Loucy (cell line): Measurements from ENCODE around the gene LYZL4.

Experiments
- H2AFZ ChIP-seq: fragments of 200-600 bp; sonication (generic); 2 replicates; pipeline ENCODE4 v1.6.0; 2016; ENCODE audit warnings: antibody characterized with exemption, mild to moderate bottlenecking, low read length, moderate library complexity
- H3F3A ChIP-seq: fragments of 200-600 bp; 2 replicates; pipeline ENCODE4 v1.6.0; 2016; ENCODE audit warnings: antibody characterized with exemption, low read depth, mild to moderate bottlenecking
- H3K27me3 ChIP-seq: fragments of 200-600 bp; sonication (generic); 2 replicates; pipeline ENCODE4 v1.6.1; 2014; ENCODE audit warnings: low read length, mild to moderate bottlenecking; ENCODE audit not compliant: insufficient read depth, poor library complexity, severe bottlenecking
- H3K36me3 ChIP-seq: fragments of 200-600 bp; sonication (generic); 2 replicates; pipeline ENCODE4 v1.6.1; 2016; ENCODE audit warnings: low read length; ENCODE audit not compliant: insufficient read depth
- H3K4me1 ChIP-seq: fragments of 200-600 bp; sonication (generic); 2 replicates; pipeline ENCODE4 v1.5.1; 2014; ENCODE audit warnings: low read length, mild to moderate bottlenecking; ENCODE audit not compliant: insufficient read depth, poor library complexity, severe bottlenecking
- H3K4me2 ChIP-seq: fragments of 200-600 bp; sonication (generic); 2 replicates; pipeline ENCODE4 v1.6.0; 2014; ENCODE audit warnings: antibody characterized with exemption, low read length, low read depth, mild to moderate bottlenecking; ENCODE audit not compliant: poor library complexity, severe bottlenecking
- H3K4me3 ChIP-seq: fragments of 200-600 bp; sonication (generic); 2 replicates; pipeline ENCODE4 v1.5.1; 2014; ENCODE audit warnings: low read length, mild to moderate bottlenecking, mixed read lengths; ENCODE audit not compliant: poor library complexity, severe bottlenecking
- H3K79me2 ChIP-seq: fragments of 200-600 bp; sonication (generic); 2 replicates; pipeline ENCODE4 v1.6.1; 2014; ENCODE audit warnings: low read length; ENCODE audit not compliant: insufficient read depth
- H3K9ac ChIP-seq: fragments of 200-600 bp; sonication (generic); 2 replicates; pipeline ENCODE4 v1.6.0; 2014; ENCODE audit warnings: mild to moderate bottlenecking, low read depth, low read length, moderate library complexity; ENCODE audit not compliant: poor library complexity, severe bottlenecking
- H3K9me2 ChIP-seq: fragments of 200-600 bp; sonication (generic); replicated peaks from 2 replicates; pipeline ENCODE4 v1.6.1; 2016; ENCODE audit warnings: low read depth, low read length, mixed read lengths
- H3K9me3 ChIP-seq: fragments of 200-600 bp; sonication (generic); 2 replicates; pipeline ENCODE4 v1.6.1; 2014; ENCODE audit warnings: mild to moderate bottlenecking, antibody characterized with exemption, low read length, low read depth; ENCODE audit not compliant: insufficient read depth
- H4K20me1 ChIP-seq: fragments of 200-600 bp; sonication (generic); 2 replicates; pipeline ENCODE4 v1.6.0; 2014; ENCODE audit warnings: antibody characterized with exemption, low read length, mild to moderate bottlenecking; ENCODE audit not compliant: insufficient read depth, poor library complexity, severe bottlenecking
- CTCF ChIP-seq: fragments of 200-600 bp; sonication (generic); conservative IDR thresholded peaks from 2 replicates; pipeline ENCODE4 v1.5.1; 2014; ENCODE audit warnings: mild to moderate bottlenecking, antibody characterized with exemption, low read length
- EZH2phosphoT487 ChIP-seq: fragments of 200-600 bp; IDR thresholded peaks from 2 replicates; pipeline ENCODE4 v1.6.1; 2018; ENCODE audit warnings: antibody characterized with exemption, mild to moderate bottlenecking, moderate library complexity, borderline replicate concordance

LYZL4 gene

GRCh38 chr3:42430781-42431532 is 20.5 kb upstream of the LYZL4 start:
- H3K9me3 ChIP-seq = no peaks in the 10 kb centered on the region
- no peaks in the 10 kb centered on the region for H3K79me2 ChIP-seq
- no peak overlapping the region for H2AFZ ChIP-seq
- H3K36me3 ChIP-seq = no peaks in the 10 kb centered on the region
- no peak for TF ChIP-seq EZH2phosphoT487
- no peak for TF ChIP-seq CTCF
- H3K4me1 ChIP-seq = no peaks in the 10 kb centered on the region
- no peaks in the 10 kb centered on the region for H3F3A ChIP-seq
- H4K20me1 ChIP-seq = no peaks in the 10 kb centered on the region
- no peaks in the 10 kb centered on the region for H3K9me2 ChIP-seq
- H3K4me2 ChIP-seq = no peak overlapping the region
- H3K27me3 ChIP-seq = no peaks in the 10 kb centered on the region
- no peak overlapping the region for H3K4me3 ChIP-seq
- H3K9ac ChIP-seq = no peak overlapping the region

- Histone ChIP-seq H4K20me1 (no peaks in the 10 kb centered on the region), H3K9me2 (no peaks in the 10 kb centered on the region), H2AFZ (no peak overlapping the region), H3K9ac (no peak overlapping the region), H3K4me3 (no peak overlapping the region), H3K4me2 (no peak overlapping the region), H3K79me2 (no peaks in the 10 kb centered on the region), H3K27me3 (no peaks in the 10 kb centered on the region), H3K36me3 (no peaks in the 10 kb centered on the region), H3F3A (no peaks in the 10 kb centered on the region), H3K4me1 (no peaks in the 10 kb centered on the region), H3K9me3 (no peaks in the 10 kb centered on the region)
- no peak for TF ChIP-seq CTCF
- no peak for TF ChIP-seq EZH2phosphoT487
These were observed 18.4 kb upstream of the LYZL4 start for GRCh38 chr3:42428830-42429229.

GRCh38 chr3:42425736-42426407 is 15.5 kb upstream of the LYZL4 start:
- H3K27me3 ChIP-seq = no peaks in the 10 kb centered on the region
- no peak overlapping the region for H3K4me3 ChIP-seq
- H3K9me3 ChIP-seq = no peaks in the 10 kb centered on the region
- H2AFZ ChIP-seq = no peak overlapping the region
- H3K9ac ChIP-seq = no peak overlapping the region
- H3K4me2 ChIP-seq = no peak overlapping the region
- TF ChIP-seq CTCF (no peak), EZH2phosphoT487 (no peak)
- H3K4me1 ChIP-seq = no peaks in the 10 kb centered on the region
- no peaks in the 10 kb centered on the region for H3K36me3 ChIP-seq
- H4K20me1 ChIP-seq = no peaks in the 10 kb centered on the region
- no peaks in the 10 kb centered on the region for H3K79me2 ChIP-seq
- no peaks in the 10 kb centered on the region for H3K9me2 ChIP-seq
- no peaks in the 10 kb centered on the region for H3F3A ChIP-seq
